Right lobe of liver (tissue), 6 donors: ENCODE data around the gene STK10. TPM values are rescaled to one million over a fixed set of nuclear protein-coding genes. Genes with fewer than 3 reads are reported as not detected.

Source experiments
- ATAC-seq, 4 donors: fragments of 200-7000 bp; cut with Tn5 transposase; one replicate each; pipeline ENCODE4 v1.9.1; 2020; ENCODE audit warnings: mild to moderate bottlenecking in 4 of 4, moderate library complexity in 4 of 4
- DNase-seq, 3 donors: peaks; one replicate each; pipeline ENCODE4 v3.0.0-alpha.2; 2020
- H3K27ac ChIP-seq, 3 donors: fragments of 200-600 bp; one replicate each; pipeline ENCODE4 v1.8.0; 2022
- H3K27me3 ChIP-seq, 2 donors: fragments of 200-600 bp; one replicate each; pipeline ENCODE4 v1.8.0; 2022
- H3K36me3 ChIP-seq, 4 donors: fragments of 200-600 bp; sonication (generic) in 1 of 4; one replicate each; pipeline versions ENCODE4 v1.5.1 to v1.8.0; 2017 to 2022; ENCODE audit warnings: control low read depth in 1 of 4
- H3K4me1 ChIP-seq, 4 donors: fragments of 200-600 bp; sonication (generic) in 1 of 4; one replicate each; pipeline versions ENCODE4 v1.5.1 to v1.8.0; 2017 to 2022; ENCODE audit warnings: control low read depth in 1 of 4
- H3K4me3 ChIP-seq, 3 donors: fragments of 200-600 bp; one replicate each; pipeline ENCODE4 v1.8.0; 2022
- H3K9me3 ChIP-seq, 4 donors: fragments of 200-600 bp; sonication (generic) in 1 of 4; one replicate each; pipeline versions ENCODE4 v1.5.1 to v1.8.0; 2017 to 2022; ENCODE audit warnings: control low read depth in 1 of 4
- CTCF ChIP-seq, 4 donors: fragments of 200-600 bp in 3 of 4; fragments of 450-650 bp in 1 of 4; IDR thresholded peaks; one replicate each; pipeline versions ENCODE4 v1.5.1 to v1.8.0; 2016 to 2022; ENCODE audit warnings: antibody characterized with exemption in 4 of 4, mild to moderate bottlenecking in 2 of 4
- POLR2A ChIP-seq: fragments of 450-650 bp; IDR thresholded peaks from one replicate; pipeline ENCODE4 v1.6.1; 2017; ENCODE audit warnings: antibody characterized with exemption, mild to moderate bottlenecking
- WGBS: methylation state at CpG from one replicate; pipeline ENCODE4 v1.1.6; 2018; ENCODE audit warnings: low coverage, low lambda C conversion rate; ENCODE audit not compliant: insufficient coverage; ENCODE audit errors: missing lambda C conversion rate; 5-methylcytosine and 5-hydroxymethylcytosine counted together
- intact Hi-C, 2 donors: fragments of 100-400 bp; cut with DNase I; formaldehyde crosslinking; loops; one replicate each; pipeline versions ENCODE4 v1.11.2 to v1.14.1; 2022
- total RNA-seq, 6 experiments: library from RNA; depleted of rRNA in 2 of 6; stranded (reverse); fragments of >200 nt in 2 of 6; fragmentation: NEBNext Ultra II Directional in 3 of 6; extraction: Animal tissue kit (Norgen Biotek cat#: 25700) in 3 of 6; gene quantifications; one replicate each; pipeline versions ENCODE4 v1.1.0 to v1.2.4, GENCODE V29; 2016 to 2023
- donor health status: DM: no; HTN: yes; CAD: no.
- donor health status: DM: no; HTN: no; CAD: no.
- donor health status: DM: no; HTN: no; CAD: no.
- donor health status: DM: no; HTN: yes; CAD: no.
- donor health status: DM: no; HTN: yes; CAD: no.

The STK10 gene
- total RNA-seq, 6 experiments from 2014 or later: 6.9 to 27.4 (median 9.0) TPM

GRCh38 chr5:172229904-172230303 lies 41.9 kb upstream of the STK10 start:
- Histone ChIP-seq H3K4me3 (no peak overlapping the region), H3K27ac (no peak overlapping the region), H3K36me3 (peaks cover 0 to 9% (median 0%) of the 10 kb centered on the region in 4 donors), H3K4me1 (no peaks in the 10 kb centered on the region), H3K27me3 (no peaks in the 10 kb centered on the region), H3K9me3 (no peaks in the 10 kb centered on the region)
- TF ChIP-seq CTCF (IDR thresholded peaks at IDR 0.05): no peak
- no peak for TF ChIP-seq POLR2A
- ATAC-seq: no peak
- WGBS: 93% methylated on average over 1 of the region's 1 CpG
- no peak for DNase-seq
- intact Hi-C loops: no loop called here

- DNase-seq (no peak), ATAC-seq (no peak)
- Histone ChIP-seq H3K27ac (no peak overlapping the region), H3K4me1 (no peaks in the 10 kb centered on the region), H3K36me3 (no peaks in the 10 kb centered on the region), H3K27me3 (no peaks in the 10 kb centered on the region), H3K4me3 (no peak overlapping the region), H3K9me3 (no peaks in the 10 kb centered on the region)
- 93% methylated on average over 1 of the region's 1 CpG for whole genome bisulfite sequencing
- no peak for TF ChIP-seq POLR2A
- TF ChIP-seq CTCF (IDR thresholded peaks at IDR 0.05): no peak
- intact Hi-C loops: no loop called here
Observed at GRCh38 chr5:172224996-172225395, 37.0 kb upstream of the STK10 start.

GRCh38 chr5:172223901-172224873 lies 36.2 kb upstream of the STK10 start:
- WGBS: 89% methylated on average over 8 of the region's 10 CpGs
- Histone ChIP-seq H3K27me3 (no peaks in the 10 kb centered on the region), H3K36me3 (no peaks in the 10 kb centered on the region), H3K4me1 (no peaks in the 10 kb centered on the region), H3K4me3 (no peak overlapping the region), H3K9me3 (no peaks in the 10 kb centered on the region), H3K27ac (no peak overlapping the region)
- DNase-seq: no peak
- no peak for ATAC-seq
- intact Hi-C loops: no loop called here
- TF ChIP-seq POLR2A (no peak), CTCF (IDR thresholded peaks at IDR 0.05) (no peak)

- WGBS: 100% methylated on average over 2 of the region's 2 CpGs
- intact Hi-C loops: no loop called here
- ATAC-seq: no peak
- Histone ChIP-seq H3K9me3 (no peaks in the 10 kb centered on the region), H3K4me1 (no peaks in the 10 kb centered on the region), H3K27me3 (no peaks in the 10 kb centered on the region), H3K36me3 (no peaks in the 10 kb centered on the region), H3K27ac (no peak overlapping the region), H3K4me3 (no peak overlapping the region)
- no peak for TF ChIP-seq POLR2A
- TF ChIP-seq CTCF (IDR thresholded peaks at IDR 0.05): no peak
- no peak for DNase-seq
Observed at GRCh38 chr5:172219296-172219695, 31.3 kb upstream of the STK10 start.
